GM18858 (cell line): ENCODE measurements around the gene ZER1.
"Not testable (repeated sequence)": the region's sequence is repeated elsewhere in the genome, so short reads cannot be mapped to it uniquely, and the experiment has no call there.

ENCODE experiments used
- ATAC-seq: cut with Tn5 transposase; IDR thresholded peaks from one replicate; pipeline ENCODE4 v1.9.1; 2021; ENCODE audit not compliant: unreplicated experiment

The ZER1 gene

GRCh38 chr9:128696923-128697707 lies 74.6 kb downstream of the ZER1 start:
- no peak for ATAC-seq

- no peak for ATAC-seq
These were observed 77.4 kb downstream of the ZER1 start for GRCh38 chr9:128694344-128694743.

- not testable (repeated sequence) for ATAC-seq
These were observed 78.0 kb downstream of the ZER1 start for GRCh38 chr9:128693738-128694137.

GRCh38 chr9:128690684-128691034 lies 81.1 kb downstream of the ZER1 start:
- no peak for ATAC-seq

- ATAC-seq: no peak
These were observed 81.7 kb downstream of the ZER1 start for GRCh38 chr9:128689820-128690683.

GRCh38 chr9:128689293-128689774 lies 82.4 kb downstream of the ZER1 start:
- no peak for ATAC-seq

- ATAC-seq: peak; percentile 46
These were observed 83.0 kb downstream of the ZER1 start, which contains the start of gene SET for GRCh38 chr9:128688501-128689292. Gene SET (plus strand): TSS chr9:128689222. CDS start chr9:128689583, 361 bp downstream.

GRCh38 chr9:128687453-128687852 lies 84.3 kb downstream of the ZER1 start:
- no peak for ATAC-seq

- no peak for ATAC-seq
These were observed 85.9 kb downstream of the ZER1 start for GRCh38 chr9:128685636-128686489.

- ATAC-seq: no peak
These were observed 87.2 kb downstream of the ZER1 start for GRCh38 chr9:128684325-128685199.

GRCh38 chr9:128684065-128684324 lies 87.7 kb downstream of the ZER1 start:
- no peak for ATAC-seq

GRCh38 chr9:128683340-128684064 lies 88.2 kb downstream of the ZER1 start:
- no peak for ATAC-seq
